HEK293 (cell line): ENCODE results near the gene LIMK1.

Experiments used
- FEZF1 ChIP-seq: fragments of 450-650 bp; formaldehyde crosslinking; IDR thresholded peaks from 2 replicates; pipeline ENCODE4 v1.5.1; 2016; ENCODE audit warnings: missing biosample characterization, missing genetic modification characterization
- ZBTB20 ChIP-seq: fragments of 450-650 bp; formaldehyde crosslinking; IDR thresholded peaks from 2 replicates; pipeline ENCODE4 v1.5.1; 2016; ENCODE audit warnings: missing biosample characterization, missing genetic modification characterization
- ZFHX2 ChIP-seq: fragments of 450-650 bp; formaldehyde crosslinking; conservative IDR thresholded peaks from 2 replicates; pipeline ENCODE4 v1.5.1; 2016; ENCODE audit warnings: missing biosample characterization, missing genetic modification characterization
- ZFP3 ChIP-seq: fragments of 450-650 bp; formaldehyde crosslinking; IDR thresholded peaks from 2 replicates; pipeline ENCODE4 v1.5.1; 2016; ENCODE audit warnings: low read depth, missing biosample characterization, missing genetic modification characterization
- ZNF23 ChIP-seq: fragments of 450-650 bp; formaldehyde crosslinking; IDR thresholded peaks from 2 replicates; pipeline ENCODE4 v1.5.1; 2016; ENCODE audit warnings: missing biosample characterization, missing genetic modification characterization, borderline replicate concordance
- ZNF239 ChIP-seq: fragments of 450-650 bp; formaldehyde crosslinking; IDR thresholded peaks from 2 replicates; pipeline ENCODE4 v1.5.1; 2016; ENCODE audit warnings: missing biosample characterization, missing genetic modification characterization
- ZNF341 ChIP-seq: fragments of 450-650 bp; formaldehyde crosslinking; IDR thresholded peaks from 2 replicates; pipeline ENCODE4; 2016; ENCODE audit warnings: low read depth, missing biosample characterization, missing genetic modification characterization
- ZNF529 ChIP-seq: fragments of 450-650 bp; formaldehyde crosslinking; IDR thresholded peaks from 2 replicates; pipeline ENCODE4 v1.5.1; 2017; ENCODE audit warnings: missing genetic modification characterization, missing biosample characterization; ENCODE audit not compliant: insufficient replicate concordance
- ZNF624 ChIP-seq: fragments of 450-650 bp; formaldehyde crosslinking; IDR thresholded peaks from 2 replicates; pipeline ENCODE4 v1.5.1; 2017; ENCODE audit warnings: missing biosample characterization, missing genetic modification characterization
- ZNF658 ChIP-seq: fragments of 450-650 bp; formaldehyde crosslinking; IDR thresholded peaks from 2 replicates; pipeline ENCODE4; 2016; ENCODE audit warnings: missing biosample characterization, missing genetic modification characterization
- TF ChIP-seq, protein P1 (sequence below): fragments of 450-650 bp; formaldehyde crosslinking; IDR thresholded peaks from 2 replicates; pipeline ENCODE4 v1.5.1; 2016; ENCODE audit warnings: missing biosample characterization, missing genetic modification characterization
- TF ChIP-seq, protein P2 (sequence below): fragments of 450-650 bp; formaldehyde crosslinking; IDR thresholded peaks from 2 replicates; pipeline ENCODE4 v1.5.1; 2016; ENCODE audit warnings: missing biosample characterization, missing genetic modification characterization, low read depth
- TF ChIP-seq, protein P3 (sequence below): fragments of 450-650 bp; formaldehyde crosslinking; IDR thresholded peaks from 2 replicates; pipeline ENCODE4 v1.5.1; 2016; ENCODE audit warnings: missing biosample characterization, missing genetic modification characterization, low read depth
- TF ChIP-seq, protein P4 (sequence below): fragments of 450-650 bp; formaldehyde crosslinking; IDR thresholded peaks from 2 replicates; pipeline ENCODE4 v1.5.1; 2016; ENCODE audit warnings: missing biosample characterization, missing genetic modification characterization
- TF ChIP-seq, protein P5 (sequence below): fragments of 450-650 bp; formaldehyde crosslinking; IDR thresholded peaks from 2 replicates; pipeline ENCODE4 v1.5.1; 2017; ENCODE audit warnings: missing biosample characterization, missing genetic modification characterization
- TF ChIP-seq, protein P6 (sequence below): fragments of 450-650 bp; formaldehyde crosslinking; IDR thresholded peaks from 2 replicates; pipeline ENCODE4 v1.5.1; 2016; ENCODE audit warnings: missing biosample characterization, missing genetic modification characterization
- TF ChIP-seq, protein P7 (sequence below): fragments of 450-650 bp; formaldehyde crosslinking; IDR thresholded peaks from 2 replicates; pipeline ENCODE4 v1.5.1; 2016; ENCODE audit warnings: missing biosample characterization, missing genetic modification characterization
- TF ChIP-seq, protein P8 (sequence below): fragments of 450-650 bp; formaldehyde crosslinking; IDR thresholded peaks from 2 replicates; pipeline ENCODE4 v1.5.1; 2016; ENCODE audit warnings: missing biosample characterization, missing genetic modification characterization
- TF ChIP-seq, protein P9 (sequence below): fragments of 450-650 bp; formaldehyde crosslinking; IDR thresholded peaks from 2 replicates; pipeline ENCODE4 v1.5.1; 2016; ENCODE audit warnings: missing biosample characterization, missing genetic modification characterization

Gene LIMK1

DNA sequence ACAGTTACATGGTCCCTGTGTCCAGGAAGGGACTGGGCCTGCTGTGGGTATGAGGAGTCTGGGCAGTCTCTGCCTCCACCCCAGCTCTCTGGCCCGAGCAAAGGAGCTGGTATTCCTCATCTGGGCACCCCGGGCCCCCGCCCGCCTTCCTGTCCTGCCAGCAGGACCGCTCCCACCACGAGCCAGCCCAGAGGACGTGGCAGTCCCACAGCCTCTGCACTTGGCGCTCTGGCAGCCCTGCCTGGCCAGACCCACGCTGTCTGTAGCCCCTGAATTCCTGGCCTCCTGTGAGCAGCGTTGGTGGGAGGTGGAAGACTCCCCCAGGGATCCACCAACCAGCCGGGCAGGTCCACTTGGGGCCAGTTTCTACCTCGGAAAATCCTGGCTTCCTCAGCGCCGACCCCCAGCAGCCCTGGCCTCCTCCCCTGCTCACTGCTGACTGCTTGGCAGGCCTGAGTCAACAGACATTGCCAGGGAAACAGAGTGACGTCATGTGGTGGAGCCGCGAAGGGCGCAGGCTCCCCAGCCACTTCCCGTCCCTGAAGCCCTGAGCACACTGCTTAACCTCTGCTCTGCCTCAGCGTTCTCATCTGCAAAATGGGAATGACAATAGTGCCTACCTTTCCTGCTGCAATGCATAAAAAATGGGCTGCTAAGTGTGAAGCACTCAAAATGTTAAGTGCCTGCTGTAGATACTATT is 21.6 kb upstream of the LIMK1 start (continued):
- TF ChIP-seq, protein P1, sequence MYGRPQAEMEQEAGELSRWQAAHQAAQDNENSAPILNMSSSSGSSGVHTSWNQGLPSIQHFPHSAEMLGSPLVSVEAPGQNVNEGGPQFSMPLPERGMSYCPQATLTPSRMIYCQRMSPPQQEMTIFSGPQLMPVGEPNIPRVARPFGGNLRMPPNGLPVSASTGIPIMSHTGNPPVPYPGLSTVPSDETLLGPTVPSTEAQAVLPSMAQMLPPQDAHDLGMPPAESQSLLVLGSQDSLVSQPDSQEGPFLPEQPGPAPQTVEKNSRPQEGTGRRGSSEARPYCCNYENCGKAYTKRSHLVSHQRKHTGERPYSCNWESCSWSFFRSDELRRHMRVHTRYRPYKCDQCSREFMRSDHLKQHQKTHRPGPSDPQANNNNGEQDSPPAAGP (tag by site-specific recombination) = peak; percentile 67; the same call in 1 of the 2 replicates
- no peak for TF ChIP-seq ZNF23 (tag by site-specific recombination)
- TF ChIP-seq ZNF239 (tag by site-specific recombination) = no peak
- no peak for TF ChIP-seq ZNF658
- TF ChIP-seq, protein P2, sequence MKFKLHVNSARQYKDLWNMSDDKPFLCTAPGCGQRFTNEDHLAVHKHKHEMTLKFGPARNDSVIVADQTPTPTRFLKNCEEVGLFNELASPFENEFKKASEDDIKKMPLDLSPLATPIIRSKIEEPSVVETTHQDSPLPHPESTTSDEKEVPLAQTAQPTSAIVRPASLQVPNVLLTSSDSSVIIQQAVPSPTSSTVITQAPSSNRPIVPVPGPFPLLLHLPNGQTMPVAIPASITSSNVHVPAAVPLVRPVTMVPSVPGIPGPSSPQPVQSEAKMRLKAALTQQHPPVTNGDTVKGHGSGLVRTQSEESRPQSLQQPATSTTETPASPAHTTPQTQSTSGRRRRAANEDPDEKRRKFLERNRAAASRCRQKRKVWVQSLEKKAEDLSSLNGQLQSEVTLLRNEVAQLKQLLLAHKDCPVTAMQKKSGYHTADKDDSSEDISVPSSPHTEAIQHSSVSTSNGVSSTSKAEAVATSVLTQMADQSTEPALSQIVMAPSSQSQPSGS (tag by site-specific recombination) = peak; percentile 94
- TF ChIP-seq ZBTB20 (tag by site-specific recombination) = no peak
- TF ChIP-seq, protein P3, sequence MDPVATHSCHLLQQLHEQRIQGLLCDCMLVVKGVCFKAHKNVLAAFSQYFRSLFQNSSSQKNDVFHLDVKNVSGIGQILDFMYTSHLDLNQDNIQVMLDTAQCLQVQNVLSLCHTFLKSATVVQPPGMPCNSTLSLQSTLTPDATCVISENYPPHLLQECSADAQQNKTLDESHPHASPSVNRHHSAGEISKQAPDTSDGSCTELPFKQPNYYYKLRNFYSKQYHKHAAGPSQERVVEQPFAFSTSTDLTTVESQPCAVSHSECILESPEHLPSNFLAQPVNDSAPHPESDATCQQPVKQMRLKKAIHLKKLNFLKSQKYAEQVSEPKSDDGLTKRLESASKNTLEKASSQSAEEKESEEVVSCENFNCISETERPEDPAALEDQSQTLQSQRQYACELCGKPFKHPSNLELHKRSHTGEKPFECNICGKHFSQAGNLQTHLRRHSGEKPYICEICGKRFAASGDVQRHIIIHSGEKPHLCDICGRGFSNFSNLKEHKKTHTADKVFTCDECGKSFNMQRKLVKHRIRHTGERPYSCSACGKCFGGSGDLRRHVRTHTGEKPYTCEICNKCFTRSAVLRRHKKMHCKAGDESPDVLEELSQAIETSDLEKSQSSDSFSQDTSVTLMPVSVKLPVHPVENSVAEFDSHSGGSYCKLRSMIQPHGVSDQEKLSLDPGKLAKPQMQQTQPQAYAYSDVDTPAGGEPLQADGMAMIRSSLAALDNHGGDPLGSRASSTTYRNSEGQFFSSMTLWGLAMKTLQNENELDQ = no peak
- no peak for TF ChIP-seq ZNF341
- TF ChIP-seq ZFP3 (tag by site-specific recombination) = no peak; the same call in 1 of the 2 replicates
- TF ChIP-seq, protein P4, sequence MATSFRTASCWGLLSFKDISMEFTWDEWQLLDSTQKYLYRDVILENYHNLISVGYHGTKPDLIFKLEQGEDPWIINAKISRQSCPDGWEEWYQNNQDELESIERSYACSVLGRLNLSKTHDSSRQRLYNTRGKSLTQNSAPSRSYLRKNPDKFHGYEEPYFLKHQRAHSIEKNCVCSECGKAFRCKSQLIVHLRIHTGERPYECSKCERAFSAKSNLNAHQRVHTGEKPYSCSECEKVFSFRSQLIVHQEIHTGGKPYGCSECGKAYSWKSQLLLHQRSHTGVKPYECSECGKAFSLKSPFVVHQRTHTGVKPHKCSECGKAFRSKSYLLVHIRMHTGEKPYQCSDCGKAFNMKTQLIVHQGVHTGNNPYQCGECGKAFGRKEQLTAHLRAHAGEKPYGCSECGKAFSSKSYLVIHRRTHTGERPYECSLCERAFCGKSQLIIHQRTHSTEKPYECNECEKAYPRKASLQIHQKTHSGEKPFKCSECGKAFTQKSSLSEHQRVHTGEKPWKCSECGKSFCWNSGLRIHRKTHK (tag by site-specific recombination) = no peak
- no peak for TF ChIP-seq ZFHX2
- TF ChIP-seq, protein P5, sequence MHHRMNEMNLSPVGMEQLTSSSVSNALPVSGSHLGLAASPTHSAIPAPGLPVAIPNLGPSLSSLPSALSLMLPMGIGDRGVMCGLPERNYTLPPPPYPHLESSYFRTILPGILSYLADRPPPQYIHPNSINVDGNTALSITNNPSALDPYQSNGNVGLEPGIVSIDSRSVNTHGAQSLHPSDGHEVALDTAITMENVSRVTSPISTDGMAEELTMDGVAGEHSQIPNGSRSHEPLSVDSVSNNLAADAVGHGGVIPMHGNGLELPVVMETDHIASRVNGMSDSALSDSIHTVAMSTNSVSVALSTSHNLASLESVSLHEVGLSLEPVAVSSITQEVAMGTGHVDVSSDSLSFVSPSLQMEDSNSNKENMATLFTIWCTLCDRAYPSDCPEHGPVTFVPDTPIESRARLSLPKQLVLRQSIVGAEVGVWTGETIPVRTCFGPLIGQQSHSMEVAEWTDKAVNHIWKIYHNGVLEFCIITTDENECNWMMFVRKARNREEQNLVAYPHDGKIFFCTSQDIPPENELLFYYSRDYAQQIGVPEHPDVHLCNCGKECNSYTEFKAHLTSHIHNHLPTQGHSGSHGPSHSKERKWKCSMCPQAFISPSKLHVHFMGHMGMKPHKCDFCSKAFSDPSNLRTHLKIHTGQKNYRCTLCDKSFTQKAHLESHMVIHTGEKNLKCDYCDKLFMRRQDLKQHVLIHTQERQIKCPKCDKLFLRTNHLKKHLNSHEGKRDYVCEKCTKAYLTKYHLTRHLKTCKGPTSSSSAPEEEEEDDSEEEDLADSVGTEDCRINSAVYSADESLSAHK = no peak
- no peak for TF ChIP-seq FEZF1 (tag by site-specific recombination)
- TF ChIP-seq, protein P6, sequence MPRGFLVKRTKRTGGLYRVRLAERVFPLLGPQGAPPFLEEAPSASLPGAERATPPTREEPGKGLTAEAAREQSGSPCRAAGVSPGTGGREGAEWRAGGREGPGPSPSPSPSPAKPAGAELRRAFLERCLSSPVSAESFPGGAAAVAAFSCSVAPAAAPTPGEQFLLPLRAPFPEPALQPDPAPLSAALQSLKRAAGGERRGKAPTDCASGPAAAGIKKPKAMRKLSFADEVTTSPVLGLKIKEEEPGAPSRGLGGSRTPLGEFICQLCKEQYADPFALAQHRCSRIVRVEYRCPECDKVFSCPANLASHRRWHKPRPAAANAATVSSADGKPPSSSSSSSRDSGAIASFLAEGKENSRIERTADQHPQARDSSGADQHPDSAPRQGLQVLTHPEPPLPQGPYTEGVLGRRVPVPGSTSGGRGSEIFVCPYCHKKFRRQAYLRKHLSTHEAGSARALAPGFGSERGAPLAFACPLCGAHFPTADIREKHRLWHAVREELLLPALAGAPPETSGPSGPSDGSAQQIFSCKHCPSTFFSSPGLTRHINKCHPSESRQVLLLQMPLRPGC (tag by site-specific recombination) = no peak
- TF ChIP-seq, protein P7, sequence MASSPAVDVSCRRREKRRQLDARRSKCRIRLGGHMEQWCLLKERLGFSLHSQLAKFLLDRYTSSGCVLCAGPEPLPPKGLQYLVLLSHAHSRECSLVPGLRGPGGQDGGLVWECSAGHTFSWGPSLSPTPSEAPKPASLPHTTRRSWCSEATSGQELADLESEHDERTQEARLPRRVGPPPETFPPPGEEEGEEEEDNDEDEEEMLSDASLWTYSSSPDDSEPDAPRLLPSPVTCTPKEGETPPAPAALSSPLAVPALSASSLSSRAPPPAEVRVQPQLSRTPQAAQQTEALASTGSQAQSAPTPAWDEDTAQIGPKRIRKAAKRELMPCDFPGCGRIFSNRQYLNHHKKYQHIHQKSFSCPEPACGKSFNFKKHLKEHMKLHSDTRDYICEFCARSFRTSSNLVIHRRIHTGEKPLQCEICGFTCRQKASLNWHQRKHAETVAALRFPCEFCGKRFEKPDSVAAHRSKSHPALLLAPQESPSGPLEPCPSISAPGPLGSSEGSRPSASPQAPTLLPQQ (tag by site-specific recombination) = 0 out of 2 replicates have a peak, but pooled peaks have one; percentile 25
- TF ChIP-seq, protein P8, sequence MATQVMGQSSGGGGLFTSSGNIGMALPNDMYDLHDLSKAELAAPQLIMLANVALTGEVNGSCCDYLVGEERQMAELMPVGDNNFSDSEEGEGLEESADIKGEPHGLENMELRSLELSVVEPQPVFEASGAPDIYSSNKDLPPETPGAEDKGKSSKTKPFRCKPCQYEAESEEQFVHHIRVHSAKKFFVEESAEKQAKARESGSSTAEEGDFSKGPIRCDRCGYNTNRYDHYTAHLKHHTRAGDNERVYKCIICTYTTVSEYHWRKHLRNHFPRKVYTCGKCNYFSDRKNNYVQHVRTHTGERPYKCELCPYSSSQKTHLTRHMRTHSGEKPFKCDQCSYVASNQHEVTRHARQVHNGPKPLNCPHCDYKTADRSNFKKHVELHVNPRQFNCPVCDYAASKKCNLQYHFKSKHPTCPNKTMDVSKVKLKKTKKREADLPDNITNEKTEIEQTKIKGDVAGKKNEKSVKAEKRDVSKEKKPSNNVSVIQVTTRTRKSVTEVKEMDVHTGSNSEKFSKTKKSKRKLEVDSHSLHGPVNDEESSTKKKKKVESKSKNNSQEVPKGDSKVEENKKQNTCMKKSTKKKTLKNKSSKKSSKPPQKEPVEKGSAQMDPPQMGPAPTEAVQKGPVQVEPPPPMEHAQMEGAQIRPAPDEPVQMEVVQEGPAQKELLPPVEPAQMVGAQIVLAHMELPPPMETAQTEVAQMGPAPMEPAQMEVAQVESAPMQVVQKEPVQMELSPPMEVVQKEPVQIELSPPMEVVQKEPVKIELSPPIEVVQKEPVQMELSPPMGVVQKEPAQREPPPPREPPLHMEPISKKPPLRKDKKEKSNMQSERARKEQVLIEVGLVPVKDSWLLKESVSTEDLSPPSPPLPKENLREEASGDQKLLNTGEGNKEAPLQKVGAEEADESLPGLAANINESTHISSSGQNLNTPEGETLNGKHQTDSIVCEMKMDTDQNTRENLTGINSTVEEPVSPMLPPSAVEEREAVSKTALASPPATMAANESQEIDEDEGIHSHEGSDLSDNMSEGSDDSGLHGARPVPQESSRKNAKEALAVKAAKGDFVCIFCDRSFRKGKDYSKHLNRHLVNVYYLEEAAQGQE (tag by site-specific recombination) = no peak
- TF ChIP-seq, protein P9, sequence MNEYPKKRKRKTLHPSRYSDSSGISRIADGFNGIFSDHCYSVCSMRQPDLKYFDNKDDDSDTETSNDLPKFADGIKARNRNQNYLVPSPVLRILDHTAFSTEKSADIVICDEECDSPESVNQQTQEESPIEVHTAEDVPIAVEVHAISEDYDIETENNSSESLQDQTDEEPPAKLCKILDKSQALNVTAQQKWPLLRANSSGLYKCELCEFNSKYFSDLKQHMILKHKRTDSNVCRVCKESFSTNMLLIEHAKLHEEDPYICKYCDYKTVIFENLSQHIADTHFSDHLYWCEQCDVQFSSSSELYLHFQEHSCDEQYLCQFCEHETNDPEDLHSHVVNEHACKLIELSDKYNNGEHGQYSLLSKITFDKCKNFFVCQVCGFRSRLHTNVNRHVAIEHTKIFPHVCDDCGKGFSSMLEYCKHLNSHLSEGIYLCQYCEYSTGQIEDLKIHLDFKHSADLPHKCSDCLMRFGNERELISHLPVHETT (tag by site-specific recombination) = 0 out of 2 replicates have a peak, but pooled peaks have one; percentile 31
- TF ChIP-seq ZNF624 = no peak
- TF ChIP-seq ZNF529 (tag by site-specific recombination) = no peak
